ENCODE results near the gene PLA2G2C.

The PLA2G2C gene

GRCh38 chr1:20149601-20150325 is 36.6 kb downstream of the PLA2G2C start:
- Mint-ChIP-seq H3K4me1 (ENCODE audit: low read depth) (peaks cover 26% of the 10 kb centered on the region), H3K27me3 (peaks cover 30% of the 10 kb centered on the region), H3K36me3 (ENCODE audit: low read depth) (no peaks in the 10 kb centered on the region), H3K4me3 (no peak overlapping the region), H3K27ac (no peak overlapping the region), H3K9me3 (no peaks in the 10 kb centered on the region)
- intact Hi-C loops (cut with micrococcal nuclease), result no loop called here

GRCh38 chr1:20148571-20149500 is 37.5 kb downstream of the PLA2G2C start:
- Mint-ChIP-seq H3K4me1 (ENCODE audit: low read depth) (peaks cover 16% of the 10 kb centered on the region), H3K4me3 (no peak overlapping the region), H3K27me3 (peaks cover 34% of the 10 kb centered on the region), H3K36me3 (ENCODE audit: low read depth) (no peaks in the 10 kb centered on the region), H3K9me3 (no peaks in the 10 kb centered on the region), H3K27ac (no peak overlapping the region)
- intact Hi-C loops (cut with micrococcal nuclease), result no loop called here

GRCh38 chr1:20147846-20148570 is 38.3 kb downstream of the PLA2G2C start:
- Mint-ChIP-seq H3K36me3 (ENCODE audit: low read depth) (no peaks in the 10 kb centered on the region), H3K27me3 (peaks cover 35% of the 10 kb centered on the region), H3K4me1 (ENCODE audit: low read depth) (peaks cover 13% of the 10 kb centered on the region), H3K9me3 (no peaks in the 10 kb centered on the region), H3K4me3 (no peak overlapping the region), H3K27ac (no peak overlapping the region)
- intact Hi-C loops (cut with micrococcal nuclease), result no loop called here

- Mint-ChIP-seq H3K27me3 (peaks cover 12% of the 10 kb centered on the region), H3K36me3 (ENCODE audit: low read depth) (no peaks in the 10 kb centered on the region), H3K4me1 (ENCODE audit: low read depth) (no peaks in the 10 kb centered on the region), H3K27ac (no peak overlapping the region), H3K9me3 (no peaks in the 10 kb centered on the region), H3K4me3 (no peak overlapping the region)
- intact Hi-C loops (cut with micrococcal nuclease), result no loop called here
Observed at GRCh38 chr1:20143734-20144565, 42.4 kb downstream of the PLA2G2C start.

GRCh38 chr1:20143318-20143717 is 43.0 kb downstream of the PLA2G2C start:
- peaks cover 12% of the 10 kb centered on the region for H3K27me3 Mint-ChIP-seq
- no peaks in the 10 kb centered on the region for H3K36me3 Mint-ChIP-seq (ENCODE audit: low read depth)
- no peak overlapping the region for H3K4me3 Mint-ChIP-seq
- intact Hi-C loops (cut with micrococcal nuclease), result no loop called here
- H3K9me3 Mint-ChIP-seq, result no peaks in the 10 kb centered on the region
- no peaks in the 10 kb centered on the region for H3K4me1 Mint-ChIP-seq (ENCODE audit: low read depth)
- no peak overlapping the region for H3K27ac Mint-ChIP-seq

- Mint-ChIP-seq H3K4me3 (no peak overlapping the region), H3K27me3 (peaks cover 11% of the 10 kb centered on the region), H3K4me1 (ENCODE audit: low read depth) (no peaks in the 10 kb centered on the region), H3K36me3 (ENCODE audit: low read depth) (no peaks in the 10 kb centered on the region), H3K9me3 (no peaks in the 10 kb centered on the region), H3K27ac (no peak overlapping the region)
- intact Hi-C loops (cut with micrococcal nuclease), result no loop called here
Observed at GRCh38 chr1:20142001-20142710, 44.2 kb downstream of the PLA2G2C start.

- intact Hi-C loops (cut with micrococcal nuclease), result no loop called here
- H3K4me3 Mint-ChIP-seq, result no peak overlapping the region
- no peaks in the 10 kb centered on the region for H3K9me3 Mint-ChIP-seq
- peaks cover 11% of the 10 kb centered on the region for H3K27me3 Mint-ChIP-seq
- no peaks in the 10 kb centered on the region for H3K36me3 Mint-ChIP-seq (ENCODE audit: low read depth)
- no peak overlapping the region for H3K27ac Mint-ChIP-seq
- no peaks in the 10 kb centered on the region for H3K4me1 Mint-ChIP-seq (ENCODE audit: low read depth)
Observed at GRCh38 chr1:20141466-20141865, 44.9 kb downstream of the PLA2G2C start.

- intact Hi-C loops (cut with micrococcal nuclease), result no loop called here
- no peaks in the 10 kb centered on the region for H3K36me3 Mint-ChIP-seq (ENCODE audit: low read depth)
- H3K27ac Mint-ChIP-seq, result no peak overlapping the region
- no peaks in the 10 kb centered on the region for H3K4me1 Mint-ChIP-seq (ENCODE audit: low read depth)
- no peak overlapping the region for H3K4me3 Mint-ChIP-seq
- peaks cover 12% of the 10 kb centered on the region for H3K27me3 Mint-ChIP-seq
- no peaks in the 10 kb centered on the region for H3K9me3 Mint-ChIP-seq
Observed at GRCh38 chr1:20141001-20141400, 45.3 kb downstream of the PLA2G2C start.

- H3K4me1 Mint-ChIP-seq (ENCODE audit: low read depth), result no peaks in the 10 kb centered on the region
- intact Hi-C loops (cut with micrococcal nuclease), result no loop called here
- H3K27me3 Mint-ChIP-seq, result peaks cover 17% of the 10 kb centered on the region
- H3K27ac Mint-ChIP-seq, result no peak overlapping the region
- H3K9me3 Mint-ChIP-seq, result no peaks in the 10 kb centered on the region
- H3K36me3 Mint-ChIP-seq (ENCODE audit: low read depth), result no peaks in the 10 kb centered on the region
- no peak overlapping the region for H3K4me3 Mint-ChIP-seq
Observed at GRCh38 chr1:20139776-20140612, 46.3 kb downstream of the PLA2G2C start.

GRCh38 chr1:20138961-20139550 is 47.3 kb downstream of the PLA2G2C start, which contains the start of gene PLA2G2F:
Gene PLA2G2F (plus strand): TSS chr1:20139323. CDS start chr1:20139428, 105 bp downstream.
- H3K4me1 Mint-ChIP-seq (ENCODE audit: low read depth), result no peaks in the 10 kb centered on the region
- intact Hi-C loops (cut with micrococcal nuclease), result no loop called here
- no peaks in the 10 kb centered on the region for H3K9me3 Mint-ChIP-seq

GRCh38 chr1:20138346-20138745 is 48.0 kb downstream of the PLA2G2C start:
- no peaks in the 10 kb centered on the region for H3K9me3 Mint-ChIP-seq
- H3K27me3 Mint-ChIP-seq, result peaks cover 21% of the 10 kb centered on the region
- no peak overlapping the region for H3K4me3 Mint-ChIP-seq
- H3K4me1 Mint-ChIP-seq (ENCODE audit: low read depth), result no peaks in the 10 kb centered on the region
- no peaks in the 10 kb centered on the region for H3K36me3 Mint-ChIP-seq (ENCODE audit: low read depth)
- intact Hi-C loops (cut with micrococcal nuclease), result no loop called here
- no peak overlapping the region for H3K27ac Mint-ChIP-seq

More at GRCh38 chr1:20138961-20139550, 47.3 kb downstream of the PLA2G2C start, which contains the start of gene PLA2G2F:
- Mint-ChIP-seq H3K4me3 (no peak within 1 kb of the TSS), H3K27ac (no peak within 1 kb of the TSS), H3K27me3 (peaks cover 16% of the 10 kb centered on the region), H3K36me3 (ENCODE audit: low read depth) (no peaks in the 10 kb centered on the region)

GRCh38 chr1:20137604-20138003 is 48.7 kb downstream of the PLA2G2C start:
- no peaks in the 10 kb centered on the region for H3K4me1 Mint-ChIP-seq (ENCODE audit: low read depth)
- peaks cover 23% of the 10 kb centered on the region for H3K27me3 Mint-ChIP-seq
- H3K36me3 Mint-ChIP-seq (ENCODE audit: low read depth), result no peaks in the 10 kb centered on the region

More at GRCh38 chr1:20137604-20138003, 48.7 kb downstream of the PLA2G2C start:
- Mint-ChIP-seq H3K4me3 (no peak overlapping the region), H3K9me3 (no peaks in the 10 kb centered on the region), H3K27ac (no peak overlapping the region)
- intact Hi-C loops (cut with micrococcal nuclease), result no loop called here

Measured in dendritic cell treated with granulocyte-macrophage colony-stimulating factor and Interleukin-4, amounts not matched to agents 40 ng/mL and 50 ng/mL, for 4 days (primary cell).